ENCODE data around the gene KIF3B.
A peak's percentile ranks its signal among the peaks of the same experiment; 100 is the strongest.
"Not testable (repeated sequence)": the region's sequence is repeated elsewhere in the genome, so short reads cannot be mapped to it uniquely, and the experiment has no call there.

The KIF3B gene

GRCh38 chr20:32337937-32338661 is 60.6 kb downstream of the KIF3B start:
- Mint-ChIP-seq H3K27me3 (no peaks in the 10 kb centered on the region), H3K4me3 (no peak overlapping the region), H3K27ac (no peak overlapping the region)

GRCh38 chr20:32338665-32339064 is 61.2 kb downstream of the KIF3B start:
- peaks cover 43% of the 10 kb centered on the region for H3K4me1 Mint-ChIP-seq (ENCODE audit: low read depth)
- intact Hi-C loops (cut with micrococcal nuclease): loop anchor here (5.0 kb wide), 1 partner anchor 314 kb away; no protein-coding TSS in a partner anchor
- no peak overlapping the region for H3K4me3 Mint-ChIP-seq
- H3K9me3 Mint-ChIP-seq: no peaks in the 10 kb centered on the region
- H3K27ac Mint-ChIP-seq: no peak overlapping the region
- no peaks in the 10 kb centered on the region for H3K27me3 Mint-ChIP-seq
- H3K36me3 Mint-ChIP-seq (ENCODE audit: low read depth): no peaks in the 10 kb centered on the region

More at GRCh38 chr20:32337937-32338661, 60.6 kb downstream of the KIF3B start:
- H3K36me3 Mint-ChIP-seq (ENCODE audit: low read depth): no peaks in the 10 kb centered on the region
- peaks cover 43% of the 10 kb centered on the region for H3K4me1 Mint-ChIP-seq (ENCODE audit: low read depth)
- intact Hi-C loops (cut with micrococcal nuclease): loop anchor here (5.0 kb wide), 1 partner anchor 314 kb away; no protein-coding TSS in a partner anchor
- no peaks in the 10 kb centered on the region for H3K9me3 Mint-ChIP-seq

- Mint-ChIP-seq H3K27ac (no peak overlapping the region), H3K36me3 (ENCODE audit: low read depth) (no peaks in the 10 kb centered on the region), H3K4me3 (no peak overlapping the region), H3K9me3 (no peaks in the 10 kb centered on the region), H3K4me1 (ENCODE audit: low read depth) (peaks cover 39% of the 10 kb centered on the region), H3K27me3 (no peaks in the 10 kb centered on the region)
- intact Hi-C loops (cut with micrococcal nuclease): loop anchor here (5.0 kb wide), 1 partner anchor 313 kb away; no protein-coding TSS in a partner anchor
Measured at GRCh38 chr20:32339116-32339515, 61.7 kb downstream of the KIF3B start.

- H3K9me3 Mint-ChIP-seq; H3K27me3 Mint-ChIP-seq; H3K36me3 Mint-ChIP-seq (ENCODE audit: low read depth); intact Hi-C loops (cut with micrococcal nuclease); H3K27ac Mint-ChIP-seq; H3K4me3 Mint-ChIP-seq: not testable (repeated sequence)
- H3K4me1 Mint-ChIP-seq (ENCODE audit: low read depth): peaks cover 28% of the 10 kb centered on the region
Measured at GRCh38 chr20:32341053-32341452, 63.6 kb downstream of the KIF3B start.

- Mint-ChIP-seq H3K27ac (no peak overlapping the region), H3K27me3 (no peaks in the 10 kb centered on the region), H3K4me1 (ENCODE audit: low read depth) (peaks cover 17% of the 10 kb centered on the region), H3K4me3 (no peak overlapping the region), H3K9me3 (no peaks in the 10 kb centered on the region), H3K36me3 (ENCODE audit: low read depth) (no peaks in the 10 kb centered on the region)
- intact Hi-C loops (cut with micrococcal nuclease): no loop called here
Measured at GRCh38 chr20:32343439-32343838, 66.0 kb downstream of the KIF3B start.

- intact Hi-C loops (cut with micrococcal nuclease): no loop called here
- Mint-ChIP-seq H3K4me3 (no peak overlapping the region), H3K9me3 (peaks cover 8% of the 10 kb centered on the region), H3K36me3 (ENCODE audit: low read depth) (no peaks in the 10 kb centered on the region), H3K27me3 (no peaks in the 10 kb centered on the region), H3K27ac (no peak overlapping the region), H3K4me1 (ENCODE audit: low read depth) (peaks cover 18% of the 10 kb centered on the region)
Measured at GRCh38 chr20:32344835-32345506, 67.5 kb downstream of the KIF3B start.

- H3K27me3 Mint-ChIP-seq: no peaks in the 10 kb centered on the region
- peaks cover 18% of the 10 kb centered on the region for H3K4me1 Mint-ChIP-seq (ENCODE audit: low read depth)
- intact Hi-C loops (cut with micrococcal nuclease): no loop called here
- H3K27ac Mint-ChIP-seq: no peak overlapping the region
- no peaks in the 10 kb centered on the region for H3K36me3 Mint-ChIP-seq (ENCODE audit: low read depth)
- H3K4me3 Mint-ChIP-seq: no peak overlapping the region
- H3K9me3 Mint-ChIP-seq: peaks cover 9% of the 10 kb centered on the region
Measured at GRCh38 chr20:32348207-32348606, 70.8 kb downstream of the KIF3B start.

- H3K4me1 Mint-ChIP-seq (ENCODE audit: low read depth): peaks cover 18% of the 10 kb centered on the region
- H3K9me3 Mint-ChIP-seq: peaks cover 9% of the 10 kb centered on the region
- H3K4me3 Mint-ChIP-seq: no peak overlapping the region
- peak overlapping the region; percentile 26 for H3K27ac Mint-ChIP-seq
- H3K27me3 Mint-ChIP-seq: no peaks in the 10 kb centered on the region
- H3K36me3 Mint-ChIP-seq (ENCODE audit: low read depth): no peaks in the 10 kb centered on the region
- intact Hi-C loops (cut with micrococcal nuclease): no loop called here
Measured at GRCh38 chr20:32350421-32350820, 73.0 kb downstream of the KIF3B start.

GRCh38 chr20:32352121-32352720 is 74.8 kb downstream of the KIF3B start:
- intact Hi-C loops (cut with micrococcal nuclease): no loop called here
- no peaks in the 10 kb centered on the region for H3K36me3 Mint-ChIP-seq (ENCODE audit: low read depth)
- no peak overlapping the region for H3K27ac Mint-ChIP-seq
- H3K4me1 Mint-ChIP-seq (ENCODE audit: low read depth): peaks cover 26% of the 10 kb centered on the region
- H3K4me3 Mint-ChIP-seq: no peak overlapping the region
- peaks cover 9% of the 10 kb centered on the region for H3K9me3 Mint-ChIP-seq
- H3K27me3 Mint-ChIP-seq: no peaks in the 10 kb centered on the region

GRCh38 chr20:32353848-32354496 is 76.5 kb downstream of the KIF3B start:
- peaks cover 10% of the 10 kb centered on the region for H3K36me3 Mint-ChIP-seq (ENCODE audit: low read depth)
- intact Hi-C loops (cut with micrococcal nuclease): no loop called here
- H3K27ac Mint-ChIP-seq: no peak overlapping the region
- H3K4me3 Mint-ChIP-seq: no peak overlapping the region
- H3K4me1 Mint-ChIP-seq (ENCODE audit: low read depth): peaks cover 30% of the 10 kb centered on the region
- H3K27me3 Mint-ChIP-seq: no peaks in the 10 kb centered on the region
- H3K9me3 Mint-ChIP-seq: peaks cover 9% of the 10 kb centered on the region

GRCh38 chr20:32354592-32355416 is 77.4 kb downstream of the KIF3B start:
- Mint-ChIP-seq H3K9me3 (peaks cover 2% of the 10 kb centered on the region), H3K4me3 (no peak overlapping the region), H3K4me1 (ENCODE audit: low read depth) (peaks cover 29% of the 10 kb centered on the region), H3K27ac (no peak overlapping the region), H3K36me3 (ENCODE audit: low read depth) (peaks cover 16% of the 10 kb centered on the region), H3K27me3 (no peaks in the 10 kb centered on the region)
- intact Hi-C loops (cut with micrococcal nuclease): no loop called here

GRCh38 chr20:32355417-32355841 is 78.0 kb downstream of the KIF3B start:
- H3K4me1 Mint-ChIP-seq (ENCODE audit: low read depth): peaks cover 34% of the 10 kb centered on the region
- intact Hi-C loops (cut with micrococcal nuclease): no loop called here
- no peaks in the 10 kb centered on the region for H3K9me3 Mint-ChIP-seq
- H3K36me3 Mint-ChIP-seq (ENCODE audit: low read depth): peaks cover 16% of the 10 kb centered on the region
- H3K4me3 Mint-ChIP-seq: no peak overlapping the region
- H3K27me3 Mint-ChIP-seq: no peaks in the 10 kb centered on the region
- H3K27ac Mint-ChIP-seq: no peak overlapping the region

- peak overlapping the region; percentile 98 for H3K27ac Mint-ChIP-seq
- intact Hi-C loops (cut with micrococcal nuclease): not testable (repeated sequence)
Measured at GRCh38 chr20:32355907-32356621, 78.6 kb downstream of the KIF3B start.

More at GRCh38 chr20:32355907-32356621, 78.6 kb downstream of the KIF3B start:
- peaks cover 16% of the 10 kb centered on the region for H3K36me3 Mint-ChIP-seq (ENCODE audit: low read depth)
- not testable (repeated sequence) for H3K27me3 Mint-ChIP-seq, H3K9me3 Mint-ChIP-seq, H3K4me3 Mint-ChIP-seq
- H3K4me1 Mint-ChIP-seq (ENCODE audit: low read depth): peaks cover 41% of the 10 kb centered on the region

Measured in dendritic cell treated with granulocyte-macrophage colony-stimulating factor and Interleukin-4, amounts not matched to agents 40 ng/mL and 50 ng/mL, for 4 days (primary cell).